Lower leg skin (tissue), 3 donors: ENCODE data around the gene FCER1G.

ENCODE experiments used
- CTCF ChIP-seq, 3 donors: fragments of 450-650 bp; IDR thresholded peaks; one replicate each; pipeline ENCODE4 v1.5.1; 2016; ENCODE audit warnings: antibody characterized with exemption in 3 of 3, mild to moderate bottlenecking in 3 of 3, moderate library complexity in 2 of 3
- POLR2A ChIP-seq, 2 donors: fragments of 450-650 bp; IDR thresholded peaks; one replicate each; pipeline ENCODE4 v1.6.1; 2016 to 2017; ENCODE audit warnings: antibody characterized with exemption in 2 of 2, mild to moderate bottlenecking in 1 of 2, moderate library complexity in 1 of 2

GRCh38 chr1:161260376-161261260, 45.5 kb downstream of the FCER1G start:
- TF ChIP-seq CTCF (IDR thresholded peaks at IDR 0.05) (no peak), POLR2A (IDR thresholded peaks at IDR 0.05) (no peak)
